GM23338 (cell line): ENCODE data around the gene MON2.

Experiments
- CREB1 ChIP-seq: fragments of 250-450 bp; sonication (Bioruptor Pico); IDR thresholded peaks from 2 replicates; pipeline ENCODE4 v1.5.0; 2020; ENCODE audit warnings: low read depth, mild to moderate bottlenecking, moderate library complexity
- EZH2 ChIP-seq: fragments of 200-600 bp; sonication (generic); IDR thresholded peaks from one replicate; pipeline ENCODE4 v1.8.0; 2017; ENCODE audit warnings: antibody characterized with exemption, mild to moderate bottlenecking, low read depth; ENCODE audit not compliant: unreplicated experiment
- EZH2phosphoT487 ChIP-seq: fragments of 200-600 bp; sonication (generic); IDR thresholded peaks from one replicate; pipeline ENCODE4 v1.8.1; 2018; ENCODE audit warnings: antibody characterized with exemption; ENCODE audit not compliant: unreplicated experiment
- JUNB ChIP-seq: IDR thresholded peaks from one replicate; pipeline ENCODE4 v1.6.1; 2016; ENCODE audit warnings: antibody characterized with exemption; ENCODE audit not compliant: unreplicated experiment
- NANOG ChIP-seq: IDR thresholded peaks from 2 replicates; pipeline ENCODE4 v1.6.1; 2016; ENCODE audit warnings: antibody characterized with exemption, borderline replicate concordance
- POLR2AphosphoS5 ChIP-seq: IDR thresholded peaks from 2 replicates; pipeline ENCODE4 v1.6.1; 2016; ENCODE audit warnings: antibody characterized with exemption, low read depth
- STAT1 ChIP-seq: IDR thresholded peaks from one replicate; pipeline ENCODE4 v1.6.1; 2016; ENCODE audit warnings: antibody characterized with exemption; ENCODE audit not compliant: unreplicated experiment
- ZNF114 ChIP-seq: fragments of 250-450 bp; sonication (Bioruptor Pico); IDR thresholded peaks from 2 replicates; pipeline ENCODE4 v1.5.0; 2020; ENCODE audit warnings: mild to moderate bottlenecking, moderate library complexity
- ZNF331 ChIP-seq: fragments of 250-450 bp; sonication (Bioruptor Pico); IDR thresholded peaks from 2 replicates; pipeline ENCODE4 v1.5.0; 2020; ENCODE audit warnings: low read depth, mild to moderate bottlenecking, moderate library complexity
- TF ChIP-seq, protein P1 (sequence below): IDR thresholded peaks from one replicate; pipeline ENCODE4 v1.6.1; 2018; ENCODE audit warnings: antibody characterized with exemption; ENCODE audit not compliant: unreplicated experiment
- TF ChIP-seq, protein P2 (sequence below), 2 experiments: fragments of 200-600 bp in 1 of 2; sonication (generic) in 1 of 2; conservative IDR thresholded peaks; 2 replicates each; pipeline versions ENCODE4 v1.5.1 to v1.6.1; 2016 to 2017; ENCODE audit warnings: antibody characterized with exemption in 2 of 2, low read depth in 2 of 2, mild to moderate bottlenecking in 2 of 2, moderate library complexity in 1 of 2

DNA sequence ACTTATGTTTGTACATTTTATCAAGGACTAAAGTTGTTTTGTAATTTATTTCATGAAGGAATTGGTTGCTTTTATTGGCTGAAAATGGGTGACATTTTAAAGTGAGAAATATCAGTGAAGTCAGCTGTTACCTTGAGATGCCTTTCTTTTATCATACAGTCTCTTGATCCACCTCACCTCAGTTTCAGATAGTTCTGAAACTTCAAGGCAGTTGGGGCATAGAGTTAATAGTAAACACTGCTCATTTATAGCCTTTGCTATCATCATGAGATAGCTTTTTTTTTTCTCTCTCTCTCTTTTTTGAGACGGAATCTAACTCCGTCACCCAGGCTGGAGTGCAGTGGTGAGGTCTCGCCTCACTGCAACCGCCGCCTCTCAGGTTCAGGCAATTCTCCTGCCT lies 76.7 kb downstream of the MON2 start:
- TF ChIP-seq, protein P1, sequence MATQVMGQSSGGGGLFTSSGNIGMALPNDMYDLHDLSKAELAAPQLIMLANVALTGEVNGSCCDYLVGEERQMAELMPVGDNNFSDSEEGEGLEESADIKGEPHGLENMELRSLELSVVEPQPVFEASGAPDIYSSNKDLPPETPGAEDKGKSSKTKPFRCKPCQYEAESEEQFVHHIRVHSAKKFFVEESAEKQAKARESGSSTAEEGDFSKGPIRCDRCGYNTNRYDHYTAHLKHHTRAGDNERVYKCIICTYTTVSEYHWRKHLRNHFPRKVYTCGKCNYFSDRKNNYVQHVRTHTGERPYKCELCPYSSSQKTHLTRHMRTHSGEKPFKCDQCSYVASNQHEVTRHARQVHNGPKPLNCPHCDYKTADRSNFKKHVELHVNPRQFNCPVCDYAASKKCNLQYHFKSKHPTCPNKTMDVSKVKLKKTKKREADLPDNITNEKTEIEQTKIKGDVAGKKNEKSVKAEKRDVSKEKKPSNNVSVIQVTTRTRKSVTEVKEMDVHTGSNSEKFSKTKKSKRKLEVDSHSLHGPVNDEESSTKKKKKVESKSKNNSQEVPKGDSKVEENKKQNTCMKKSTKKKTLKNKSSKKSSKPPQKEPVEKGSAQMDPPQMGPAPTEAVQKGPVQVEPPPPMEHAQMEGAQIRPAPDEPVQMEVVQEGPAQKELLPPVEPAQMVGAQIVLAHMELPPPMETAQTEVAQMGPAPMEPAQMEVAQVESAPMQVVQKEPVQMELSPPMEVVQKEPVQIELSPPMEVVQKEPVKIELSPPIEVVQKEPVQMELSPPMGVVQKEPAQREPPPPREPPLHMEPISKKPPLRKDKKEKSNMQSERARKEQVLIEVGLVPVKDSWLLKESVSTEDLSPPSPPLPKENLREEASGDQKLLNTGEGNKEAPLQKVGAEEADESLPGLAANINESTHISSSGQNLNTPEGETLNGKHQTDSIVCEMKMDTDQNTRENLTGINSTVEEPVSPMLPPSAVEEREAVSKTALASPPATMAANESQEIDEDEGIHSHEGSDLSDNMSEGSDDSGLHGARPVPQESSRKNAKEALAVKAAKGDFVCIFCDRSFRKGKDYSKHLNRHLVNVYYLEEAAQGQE, result no peak
- TF ChIP-seq, protein P2, sequence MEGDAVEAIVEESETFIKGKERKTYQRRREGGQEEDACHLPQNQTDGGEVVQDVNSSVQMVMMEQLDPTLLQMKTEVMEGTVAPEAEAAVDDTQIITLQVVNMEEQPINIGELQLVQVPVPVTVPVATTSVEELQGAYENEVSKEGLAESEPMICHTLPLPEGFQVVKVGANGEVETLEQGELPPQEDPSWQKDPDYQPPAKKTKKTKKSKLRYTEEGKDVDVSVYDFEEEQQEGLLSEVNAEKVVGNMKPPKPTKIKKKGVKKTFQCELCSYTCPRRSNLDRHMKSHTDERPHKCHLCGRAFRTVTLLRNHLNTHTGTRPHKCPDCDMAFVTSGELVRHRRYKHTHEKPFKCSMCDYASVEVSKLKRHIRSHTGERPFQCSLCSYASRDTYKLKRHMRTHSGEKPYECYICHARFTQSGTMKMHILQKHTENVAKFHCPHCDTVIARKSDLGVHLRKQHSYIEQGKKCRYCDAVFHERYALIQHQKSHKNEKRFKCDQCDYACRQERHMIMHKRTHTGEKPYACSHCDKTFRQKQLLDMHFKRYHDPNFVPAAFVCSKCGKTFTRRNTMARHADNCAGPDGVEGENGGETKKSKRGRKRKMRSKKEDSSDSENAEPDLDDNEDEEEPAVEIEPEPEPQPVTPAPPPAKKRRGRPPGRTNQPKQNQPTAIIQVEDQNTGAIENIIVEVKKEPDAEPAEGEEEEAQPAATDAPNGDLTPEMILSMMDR (conservative IDR thresholded peaks at IDR 0.05; ENCODE audit: low read depth in 2 of 2), result no peak
- TF ChIP-seq EZH2phosphoT487 (no peak), POLR2AphosphoS5 (no peak), EZH2 (no peak), ZNF114 (no peak), NANOG (no peak), CREB1 (CRISPR knock-in tag) (no peak), JUNB (no peak), ZNF331 (CRISPR knock-in tag) (no peak), STAT1 (no peak)
